ENCODE data around the gene INTS11.
"Not testable (repeated sequence)": the region's sequence is repeated elsewhere in the genome, so short reads cannot be mapped to it uniquely, and the experiment has no call there.

Gene INTS11

DNA sequence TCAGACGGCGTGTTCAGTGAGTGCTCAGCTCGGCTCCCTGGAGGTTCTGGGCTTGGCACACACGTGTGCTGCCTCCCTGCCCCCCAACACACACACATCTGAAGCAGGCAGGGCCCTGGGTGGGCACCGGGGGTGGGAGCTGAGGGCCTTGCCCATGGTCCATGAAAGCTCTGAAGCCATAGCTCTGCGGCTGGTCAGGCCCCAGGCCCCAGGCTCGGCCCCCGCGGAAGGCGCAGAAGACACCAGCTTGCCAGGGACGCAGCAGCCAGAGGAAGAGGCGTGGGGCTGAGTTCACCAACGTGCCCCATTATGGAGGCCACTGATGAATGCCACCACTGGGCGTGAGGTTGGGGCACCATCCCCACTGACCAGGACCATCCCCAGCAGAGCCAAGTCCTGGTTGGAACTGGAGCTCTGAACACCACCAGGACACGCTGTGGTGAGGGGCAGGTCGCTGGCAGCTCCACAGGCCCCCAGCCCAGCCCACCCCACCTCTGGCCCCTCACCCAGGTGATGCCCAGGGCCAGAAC is 46.4 kb upstream of the INTS11 start:
- Histone ChIP-seq H3K27me3 (replicated peaks; ENCODE audit: control insufficient read depth, insufficient read depth, low read length) (no peaks in the 10 kb centered on the region), H3K4me3 (replicated peaks; ENCODE audit: low read depth, low read length) (no peak overlapping the region), H3K36me3 (ENCODE audit: control insufficient read depth, insufficient read depth, low read length) (peaks cover 11% of the 10 kb centered on the region)
- DNase-seq (ENCODE audit: extremely low read depth, insufficient read length) = no peak
- TF ChIP-seq, protein P1, sequence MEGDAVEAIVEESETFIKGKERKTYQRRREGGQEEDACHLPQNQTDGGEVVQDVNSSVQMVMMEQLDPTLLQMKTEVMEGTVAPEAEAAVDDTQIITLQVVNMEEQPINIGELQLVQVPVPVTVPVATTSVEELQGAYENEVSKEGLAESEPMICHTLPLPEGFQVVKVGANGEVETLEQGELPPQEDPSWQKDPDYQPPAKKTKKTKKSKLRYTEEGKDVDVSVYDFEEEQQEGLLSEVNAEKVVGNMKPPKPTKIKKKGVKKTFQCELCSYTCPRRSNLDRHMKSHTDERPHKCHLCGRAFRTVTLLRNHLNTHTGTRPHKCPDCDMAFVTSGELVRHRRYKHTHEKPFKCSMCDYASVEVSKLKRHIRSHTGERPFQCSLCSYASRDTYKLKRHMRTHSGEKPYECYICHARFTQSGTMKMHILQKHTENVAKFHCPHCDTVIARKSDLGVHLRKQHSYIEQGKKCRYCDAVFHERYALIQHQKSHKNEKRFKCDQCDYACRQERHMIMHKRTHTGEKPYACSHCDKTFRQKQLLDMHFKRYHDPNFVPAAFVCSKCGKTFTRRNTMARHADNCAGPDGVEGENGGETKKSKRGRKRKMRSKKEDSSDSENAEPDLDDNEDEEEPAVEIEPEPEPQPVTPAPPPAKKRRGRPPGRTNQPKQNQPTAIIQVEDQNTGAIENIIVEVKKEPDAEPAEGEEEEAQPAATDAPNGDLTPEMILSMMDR (IDR thresholded peaks at IDR 0.05; ENCODE audit: insufficient read depth, low read length, poor library complexity, severe bottlenecking) = no peak

DNA sequence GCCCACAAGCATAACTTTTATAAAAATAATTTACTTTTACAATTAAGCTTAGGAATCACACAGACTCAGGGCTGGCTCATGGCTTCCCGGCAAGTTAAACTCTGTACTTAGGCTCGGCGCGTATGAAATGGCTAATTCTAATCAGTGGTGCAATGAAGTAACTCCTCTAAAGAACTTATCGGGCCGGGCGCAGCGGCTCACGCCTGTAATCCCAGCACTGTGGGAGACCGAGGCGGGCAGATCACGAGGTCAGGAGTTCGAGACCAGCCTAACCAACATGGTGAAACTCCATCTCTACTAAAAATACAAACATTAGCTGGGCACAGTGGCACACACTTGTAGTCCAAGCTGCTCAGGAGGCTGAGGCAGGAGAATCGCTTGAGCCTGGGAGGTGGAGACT is 45.6 kb upstream of the INTS11 start:
- H3K4me3 ChIP-seq (replicated peaks; ENCODE audit: low read depth, low read length); DNase-seq (ENCODE audit: extremely low read depth, insufficient read length); H3K27me3 ChIP-seq (replicated peaks; ENCODE audit: control insufficient read depth, insufficient read depth, low read length): not testable (repeated sequence)
- peaks cover 11% of the 10 kb centered on the region for H3K36me3 ChIP-seq (ENCODE audit: control insufficient read depth, insufficient read depth, low read length)

DNA sequence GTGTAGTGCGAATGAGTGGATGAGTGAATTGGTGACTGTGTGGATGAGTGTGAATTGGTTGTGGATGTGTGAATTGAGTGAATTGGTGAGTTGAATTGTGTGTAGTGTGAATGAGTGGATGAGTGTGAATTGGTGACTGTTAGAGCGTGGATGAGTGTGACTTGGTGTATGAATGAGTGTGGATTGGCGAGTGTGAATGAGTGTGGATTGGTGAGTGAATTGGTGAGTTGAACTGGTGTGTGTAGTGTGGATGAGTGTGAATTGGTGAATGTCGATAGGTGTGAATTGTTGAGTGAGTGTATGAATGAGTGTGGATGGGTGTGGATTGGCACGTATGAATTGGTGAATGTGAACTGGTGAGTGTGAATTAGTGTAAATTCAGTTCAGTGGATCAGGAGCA is 42.9 kb upstream of the INTS11 start:
- Histone ChIP-seq H3K36me3 (ENCODE audit: control insufficient read depth, insufficient read depth, low read length) (peaks cover 3% of the 10 kb centered on the region), H3K27me3 (replicated peaks; ENCODE audit: control insufficient read depth, insufficient read depth, low read length) (no peaks in the 10 kb centered on the region), H3K4me3 (replicated peaks; ENCODE audit: low read depth, low read length) (no peak overlapping the region)
- TF ChIP-seq, protein P1 (IDR thresholded peaks at IDR 0.05; ENCODE audit: insufficient read depth, low read length, poor library complexity, severe bottlenecking) = no peak
- no peak for DNase-seq (ENCODE audit: extremely low read depth, insufficient read length)

DNA sequence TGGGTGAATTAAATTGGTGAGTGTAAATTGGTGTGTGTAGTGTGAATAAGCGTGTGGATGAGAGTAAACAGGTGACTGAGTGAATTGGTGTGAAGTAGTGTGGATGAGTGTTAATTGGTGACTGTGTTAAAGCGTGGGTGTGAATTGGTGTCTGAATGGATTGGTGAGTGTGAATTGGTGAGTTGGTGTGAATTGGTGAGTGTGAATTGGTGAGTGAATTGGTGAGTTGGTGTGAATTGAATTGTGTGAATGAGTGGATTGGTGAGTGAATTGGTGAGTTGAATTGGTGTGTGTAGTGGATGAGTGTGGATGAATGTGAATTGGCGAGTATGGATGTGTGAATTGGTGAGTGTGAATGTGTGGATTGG is 42.2 kb upstream of the INTS11 start:
- TF ChIP-seq, protein P1 (IDR thresholded peaks at IDR 0.05; ENCODE audit: insufficient read depth, low read length, poor library complexity, severe bottlenecking) = no peak
- Histone ChIP-seq H3K27me3 (replicated peaks; ENCODE audit: control insufficient read depth, insufficient read depth, low read length) (no peaks in the 10 kb centered on the region), H3K4me3 (replicated peaks; ENCODE audit: low read depth, low read length) (no peak overlapping the region), H3K36me3 (ENCODE audit: control insufficient read depth, insufficient read depth, low read length) (peaks cover 2% of the 10 kb centered on the region; the same call in 1 of the 2 replicates)
- no peak for DNase-seq (ENCODE audit: extremely low read depth, insufficient read length)

DNA sequence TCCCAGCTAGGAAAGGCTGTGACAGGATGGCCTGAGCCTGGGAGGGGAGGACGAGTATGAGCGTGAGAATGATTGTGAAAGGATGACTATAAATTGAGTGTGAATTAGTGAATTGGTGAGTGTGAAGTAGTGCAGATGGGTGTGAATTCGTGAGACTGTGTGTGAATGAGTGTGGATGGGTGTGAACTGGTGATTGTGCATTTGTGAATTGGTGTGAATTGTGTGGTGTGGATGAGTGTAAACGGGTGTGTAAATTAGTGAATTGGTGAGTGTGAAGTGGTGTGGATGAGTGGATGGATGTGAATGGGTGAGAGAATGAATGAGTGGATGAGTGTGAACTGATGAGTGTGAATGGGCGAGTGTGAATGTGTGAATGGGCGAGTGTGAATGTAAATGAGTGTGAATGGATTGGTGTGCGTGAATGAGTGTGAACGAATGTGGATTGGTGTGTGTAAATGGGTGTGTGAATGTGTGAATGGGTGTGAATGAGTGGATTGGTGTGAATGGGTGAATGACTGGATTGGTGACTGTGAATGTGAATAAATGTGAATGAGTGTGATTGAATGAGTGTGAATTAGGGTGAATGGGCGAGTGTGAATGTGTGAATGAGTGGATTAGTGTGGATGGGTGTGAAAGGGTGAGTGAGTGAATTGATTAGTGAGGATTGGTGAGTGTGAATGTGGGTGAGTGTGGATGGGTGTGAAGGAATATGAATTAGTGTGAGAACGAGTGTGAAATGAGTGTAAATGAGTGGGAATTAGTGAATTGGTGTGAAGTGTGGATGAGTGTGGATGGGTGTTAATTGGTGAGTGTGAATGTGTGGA is 41.6 kb upstream of the INTS11 start:
- TF ChIP-seq, protein P1 (IDR thresholded peaks at IDR 0.05; ENCODE audit: insufficient read depth, low read length, poor library complexity, severe bottlenecking) = no peak
- H3K36me3 ChIP-seq (ENCODE audit: control insufficient read depth, insufficient read depth, low read length) = no peaks in the 10 kb centered on the region
- no peaks in the 10 kb centered on the region for H3K27me3 ChIP-seq (replicated peaks; ENCODE audit: control insufficient read depth, insufficient read depth, low read length)
- no peak for DNase-seq (ENCODE audit: extremely low read depth, insufficient read length)
- no peak overlapping the region for H3K4me3 ChIP-seq (replicated peaks; ENCODE audit: low read depth, low read length)

DNA sequence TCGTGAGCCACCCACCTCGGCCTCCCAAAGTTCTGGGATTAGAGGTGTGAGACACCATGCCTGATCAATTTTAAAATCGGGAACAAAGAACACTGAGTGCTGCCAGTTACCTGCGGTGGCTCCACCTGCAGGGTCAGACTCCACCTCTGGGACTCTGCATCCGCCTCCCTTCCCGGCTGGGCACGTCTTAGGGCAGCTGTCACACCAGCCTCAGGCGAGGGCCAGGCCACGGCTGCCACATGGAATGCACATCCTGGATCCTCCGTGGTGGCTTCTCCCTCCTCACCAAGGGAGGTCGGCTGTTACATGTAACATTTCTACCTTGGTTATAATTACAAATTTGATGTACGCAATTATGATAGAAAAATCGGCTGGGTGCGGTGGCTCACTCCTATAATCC is 39.8 kb upstream of the INTS11 start:
- no peak for DNase-seq (ENCODE audit: extremely low read depth, insufficient read length)
- H3K4me3 ChIP-seq (replicated peaks; ENCODE audit: low read depth, low read length) = no peak overlapping the region
- TF ChIP-seq, protein P1 (IDR thresholded peaks at IDR 0.05; ENCODE audit: insufficient read depth, low read length, poor library complexity, severe bottlenecking) = no peak
- H3K27me3 ChIP-seq (replicated peaks; ENCODE audit: control insufficient read depth, insufficient read depth, low read length) = no peaks in the 10 kb centered on the region
- no peaks in the 10 kb centered on the region for H3K36me3 ChIP-seq (ENCODE audit: control insufficient read depth, insufficient read depth, low read length)
